HG02970 (cell line): ENCODE measurements around the gene NAT9.

ENCODE experiments used
- ATAC-seq: cut with Tn5 transposase; IDR thresholded peaks from one replicate; pipeline ENCODE4 v1.9.1; 2021; ENCODE audit warnings: mild to moderate bottlenecking, moderate library complexity, moderate number of reproducible peaks; ENCODE audit not compliant: unreplicated experiment, low FRiP score

Gene NAT9

DNA sequence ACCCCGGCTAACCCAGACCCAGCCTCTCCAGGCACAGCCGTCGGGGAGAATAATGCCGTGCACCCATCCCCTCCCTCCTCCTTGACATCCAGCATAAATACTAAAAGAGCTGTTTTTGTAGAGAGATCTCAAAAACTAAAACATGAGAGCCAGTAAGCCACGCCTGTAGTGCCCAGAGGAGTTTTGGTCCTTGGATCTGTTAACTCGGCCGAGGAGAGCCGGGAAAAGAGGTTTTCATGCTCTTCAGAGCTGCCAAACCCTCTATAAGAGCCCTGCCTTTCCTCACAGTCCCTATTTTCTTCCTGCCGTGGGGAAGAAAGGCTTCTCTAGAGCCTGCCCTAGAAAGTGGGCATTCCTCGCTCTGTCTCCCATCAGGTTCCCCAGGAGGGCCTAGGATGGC is 30.2 kb upstream of the NAT9 start:
- ATAC-seq = no peak

DNA sequence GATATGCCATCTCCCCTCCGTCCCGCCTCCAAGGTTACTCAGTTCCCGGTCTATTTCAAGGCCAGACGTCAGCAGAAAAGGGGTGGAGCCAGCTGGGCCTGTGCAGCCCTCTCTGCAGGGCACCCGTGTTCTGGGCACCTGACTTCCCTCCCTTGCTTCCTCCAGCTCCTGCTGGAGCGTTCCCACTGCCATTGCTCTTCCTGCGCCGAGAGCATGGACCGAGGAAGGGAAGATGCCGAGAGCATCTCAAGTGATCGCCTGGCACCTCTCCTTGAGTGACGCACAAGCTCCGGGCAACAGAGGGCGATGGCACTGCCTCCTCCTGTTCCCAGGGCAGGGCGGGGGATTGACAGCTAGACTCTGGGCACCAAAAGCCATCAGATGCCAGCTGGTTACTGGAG is 29.4 kb upstream of the NAT9 start:
- no peak for ATAC-seq

DNA sequence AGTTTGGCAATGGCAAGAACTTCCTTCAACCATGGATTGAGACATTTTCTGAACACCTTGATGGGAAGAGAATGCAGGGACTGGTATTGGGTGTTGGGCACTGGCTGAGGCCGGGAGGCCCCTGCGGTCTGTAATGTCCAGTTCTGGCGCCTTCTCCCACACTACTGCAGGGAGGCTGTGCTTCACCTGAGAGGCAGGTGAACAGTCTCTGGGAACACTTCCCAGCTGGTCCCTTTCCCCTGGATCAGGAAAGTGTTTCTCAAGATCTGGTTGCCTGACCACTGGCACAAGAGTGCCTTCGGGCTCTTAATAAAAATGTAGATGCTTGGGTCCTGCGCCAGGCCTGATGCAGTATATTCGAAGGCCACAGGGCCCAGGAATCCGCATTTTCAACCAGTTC is 28.5 kb upstream of the NAT9 start:
- ATAC-seq = no peak

DNA sequence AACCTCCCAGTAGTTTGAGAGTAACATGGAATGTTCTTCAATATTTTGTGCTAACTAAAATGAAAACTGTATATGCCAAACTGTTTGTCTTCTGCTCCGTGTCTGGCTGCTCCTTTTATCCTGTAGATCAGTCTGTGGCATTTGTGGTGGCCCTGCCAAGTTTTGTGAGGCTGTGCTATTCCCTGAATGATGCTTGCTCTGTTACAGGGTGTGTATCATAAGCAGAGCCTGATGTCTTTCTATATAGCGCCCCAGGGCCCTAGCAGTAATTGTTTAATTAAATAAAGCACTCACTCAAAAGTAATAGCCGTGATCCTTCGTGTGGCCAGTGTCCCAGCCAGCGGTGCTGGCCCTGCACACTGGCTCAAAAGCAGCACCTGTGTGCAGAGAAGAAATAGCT is 27.8 kb upstream of the NAT9 start:
- ATAC-seq = no peak

DNA sequence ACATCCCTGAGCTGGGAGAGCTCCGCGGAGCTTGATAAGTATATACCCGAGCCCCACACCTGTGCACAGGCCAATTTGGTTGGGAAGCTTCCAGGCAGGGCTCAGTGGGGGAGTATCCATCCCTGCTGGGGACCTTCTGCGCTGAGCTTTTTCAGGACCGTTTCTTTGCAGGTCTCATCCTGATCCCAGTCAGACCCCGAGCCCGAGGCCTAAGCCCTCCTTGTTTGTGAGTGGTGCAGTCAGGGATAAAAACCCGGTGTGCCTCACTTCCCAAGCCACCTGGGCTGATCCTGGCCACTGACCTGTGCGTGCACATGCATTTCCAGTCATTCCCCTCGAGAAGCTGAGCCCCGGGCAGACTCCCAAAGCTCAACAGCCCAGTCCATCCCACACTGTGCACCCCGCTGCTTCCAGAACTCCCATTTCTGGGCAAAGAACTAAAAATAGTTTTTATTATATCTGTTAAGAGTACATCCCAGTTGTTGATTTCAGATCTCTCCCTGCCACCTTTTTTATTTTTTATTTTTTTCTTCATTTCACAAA is 27.3 kb upstream of the NAT9 start:
- ATAC-seq = no peak

- ATAC-seq = no peak
Observed at GRCh38 chr17:74801896-74802295, 25.8 kb upstream of the NAT9 start.

- ATAC-seq = no peak
Observed at GRCh38 chr17:74800531-74800930, 24.4 kb upstream of the NAT9 start.

GRCh38 chr17:74799097-74799496 is 23.0 kb upstream of the NAT9 start:
- no peak for ATAC-seq

GRCh38 chr17:74798239-74798707 is 22.1 kb upstream of the NAT9 start:
- ATAC-seq = no peak

GRCh38 chr17:74797824-74798223 is 21.7 kb upstream of the NAT9 start:
- ATAC-seq = no peak

- ATAC-seq = no peak
Observed at GRCh38 chr17:74796866-74797265, 20.7 kb upstream of the NAT9 start.

GRCh38 chr17:74796211-74796610 is 20.1 kb upstream of the NAT9 start:
- ATAC-seq = no peak

GRCh38 chr17:74795327-74796020 is 19.3 kb upstream of the NAT9 start:
- no peak for ATAC-seq

DNA sequence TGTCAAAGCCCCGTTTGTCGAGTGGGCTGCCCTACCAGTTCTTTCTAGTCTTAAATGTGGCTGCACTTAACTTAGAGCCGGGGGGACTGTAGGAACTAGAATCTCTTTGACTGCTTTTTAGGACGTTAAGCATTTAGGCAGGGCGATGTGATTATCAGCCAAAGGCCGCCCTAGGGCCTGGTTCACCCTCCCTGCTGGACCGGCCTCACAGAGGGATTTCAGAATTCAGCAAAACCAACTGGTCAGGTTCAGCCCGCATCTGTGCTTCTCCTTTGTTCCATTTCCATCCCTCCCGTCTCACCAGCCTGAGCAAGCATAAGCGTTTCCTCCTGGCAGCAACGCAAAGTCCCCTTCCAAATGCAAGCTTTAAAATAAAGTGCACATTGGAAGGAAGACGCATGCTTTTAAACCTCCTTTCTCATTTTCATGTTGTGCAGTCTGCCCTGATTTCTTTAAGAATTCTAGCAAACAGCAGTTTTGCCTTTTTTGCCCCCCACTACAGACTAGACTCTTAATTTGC is 16.5 kb upstream of the NAT9 start:
- ATAC-seq = no peak

GRCh38 chr17:74790161-74791058 is 14.3 kb upstream of the NAT9 start:
- ATAC-seq = no peak

- ATAC-seq = no peak
Observed at GRCh38 chr17:74786431-74787055, 10.4 kb upstream of the NAT9 start.

- no peak for ATAC-seq
Observed at GRCh38 chr17:74785981-74786360, 9.8 kb upstream of the NAT9 start.

DNA sequence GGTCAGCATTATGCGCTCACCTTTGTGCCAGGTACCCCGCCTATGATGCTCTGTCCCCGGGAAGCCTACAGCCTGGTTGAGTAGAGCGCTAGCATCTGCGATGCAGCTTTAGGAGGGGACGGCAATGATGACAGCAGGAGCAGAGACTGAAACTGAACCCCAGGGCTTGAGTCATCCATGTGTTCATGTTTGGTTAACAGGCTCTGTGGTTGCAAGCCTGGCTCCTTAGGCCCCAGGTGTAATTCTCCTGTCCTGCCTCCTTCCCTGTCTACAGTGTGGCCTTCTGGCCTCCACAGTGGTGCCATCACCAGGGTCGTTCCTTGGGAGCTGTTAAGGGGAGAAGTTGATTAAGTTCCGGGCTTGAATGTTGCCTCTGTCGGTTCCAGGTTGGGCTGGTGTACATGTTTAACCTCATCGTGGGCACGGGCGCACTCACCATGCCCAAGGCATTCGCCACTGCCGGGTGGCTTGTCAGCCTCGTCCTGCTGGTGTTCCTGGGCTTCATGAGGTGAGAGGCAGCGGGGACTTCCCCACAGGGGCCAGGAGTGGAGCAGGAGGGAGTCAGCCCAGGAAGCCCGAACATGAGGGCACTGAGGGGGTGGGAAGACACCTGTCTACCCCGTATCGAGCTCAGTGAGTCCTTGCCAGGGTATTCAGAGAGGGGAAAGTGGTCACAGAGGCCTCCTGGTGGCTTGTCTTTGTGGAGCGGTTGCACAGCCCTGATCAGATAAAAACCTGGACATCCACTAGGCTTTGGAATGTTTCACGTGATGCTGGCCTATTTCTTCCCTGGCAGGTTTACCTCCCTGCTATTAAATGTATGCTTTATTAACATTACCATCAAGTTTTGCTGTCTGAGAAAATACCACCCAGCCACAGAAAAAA is 9.2 kb upstream of the NAT9 start:
- ATAC-seq = no peak

GRCh38 chr17:74784125-74784810 is 8.1 kb upstream of the NAT9 start:
- no peak for ATAC-seq
